KG1 (cell line): ENCODE measurements around the gene CDK18.
"Not testable (repeated sequence)": the region's sequence is repeated elsewhere in the genome, so short reads cannot be mapped to it uniquely, and the experiment has no call there.

Experiments
- DNase-seq: peaks from one replicate; lab custom pipeline; 2025; lab: John Stamatoyannopoulos, UW

The CDK18 gene

DNA sequence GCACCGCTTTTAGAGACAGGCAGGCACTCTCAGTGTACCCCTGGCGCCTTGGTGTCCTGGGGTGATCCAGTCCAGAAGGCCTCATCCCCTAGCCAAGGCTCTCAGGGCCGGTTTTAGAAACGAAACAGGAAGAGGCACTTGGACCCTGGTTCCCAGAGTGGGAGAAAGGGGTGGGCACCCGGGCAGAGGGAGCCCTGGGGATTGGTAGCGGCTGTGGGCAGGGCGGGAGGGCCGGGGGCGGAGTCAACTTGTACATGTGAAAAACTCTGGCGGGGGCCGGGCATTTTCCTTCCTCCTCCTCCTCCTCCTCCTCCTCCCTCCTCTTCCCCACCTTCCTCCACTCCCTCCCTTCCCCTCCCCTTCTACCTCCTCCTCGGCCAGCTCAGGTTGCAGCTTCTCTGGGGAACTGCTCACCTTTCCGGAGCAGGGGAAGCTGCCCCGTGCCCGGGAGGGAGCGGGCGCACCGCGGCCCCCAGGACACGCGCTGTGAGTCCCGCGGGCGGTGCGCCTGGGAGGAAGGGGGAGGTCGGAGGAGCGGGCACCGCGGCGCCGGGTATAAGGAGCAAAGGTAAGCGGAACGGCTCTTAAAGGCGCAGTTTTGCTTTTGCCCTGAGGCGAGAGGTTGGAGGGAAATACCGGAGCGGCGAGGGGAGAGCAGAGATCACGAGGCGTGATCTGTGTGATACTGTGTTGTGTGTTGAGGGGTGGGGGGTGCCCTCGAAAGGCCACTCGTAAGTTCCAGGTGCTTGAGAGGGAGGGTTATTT is at the start of gene CDK18:
CDK18 (plus strand) TSS at position 359 of the 765 bp plus-strand sequence. CDS start 18,499 bp downstream, outside the sequence.
- DNase-seq: no peak

DNA sequence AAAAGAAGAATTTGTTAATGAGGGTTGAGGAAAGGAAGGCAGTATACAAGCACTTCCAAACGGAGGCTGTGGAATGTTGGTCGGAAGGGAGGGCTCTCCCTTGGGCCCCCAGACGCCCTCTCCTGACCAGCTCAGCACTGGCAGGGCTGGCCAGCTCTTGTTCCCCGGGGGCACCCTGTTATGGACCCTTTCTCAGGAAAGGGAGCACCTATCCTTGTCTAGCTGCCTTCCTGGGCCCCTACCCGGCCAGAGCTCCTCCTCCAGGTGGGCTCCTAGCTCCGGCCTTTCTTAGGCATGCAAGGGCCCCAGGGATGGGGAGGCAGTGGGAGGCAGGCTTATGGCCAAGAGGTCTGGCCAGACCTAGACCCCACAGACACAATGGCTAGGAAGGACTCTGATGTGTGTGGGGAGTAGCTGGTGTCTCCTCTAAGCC is 49.5 kb upstream of the CDK18 start:
- no peak for DNase-seq

DNA sequence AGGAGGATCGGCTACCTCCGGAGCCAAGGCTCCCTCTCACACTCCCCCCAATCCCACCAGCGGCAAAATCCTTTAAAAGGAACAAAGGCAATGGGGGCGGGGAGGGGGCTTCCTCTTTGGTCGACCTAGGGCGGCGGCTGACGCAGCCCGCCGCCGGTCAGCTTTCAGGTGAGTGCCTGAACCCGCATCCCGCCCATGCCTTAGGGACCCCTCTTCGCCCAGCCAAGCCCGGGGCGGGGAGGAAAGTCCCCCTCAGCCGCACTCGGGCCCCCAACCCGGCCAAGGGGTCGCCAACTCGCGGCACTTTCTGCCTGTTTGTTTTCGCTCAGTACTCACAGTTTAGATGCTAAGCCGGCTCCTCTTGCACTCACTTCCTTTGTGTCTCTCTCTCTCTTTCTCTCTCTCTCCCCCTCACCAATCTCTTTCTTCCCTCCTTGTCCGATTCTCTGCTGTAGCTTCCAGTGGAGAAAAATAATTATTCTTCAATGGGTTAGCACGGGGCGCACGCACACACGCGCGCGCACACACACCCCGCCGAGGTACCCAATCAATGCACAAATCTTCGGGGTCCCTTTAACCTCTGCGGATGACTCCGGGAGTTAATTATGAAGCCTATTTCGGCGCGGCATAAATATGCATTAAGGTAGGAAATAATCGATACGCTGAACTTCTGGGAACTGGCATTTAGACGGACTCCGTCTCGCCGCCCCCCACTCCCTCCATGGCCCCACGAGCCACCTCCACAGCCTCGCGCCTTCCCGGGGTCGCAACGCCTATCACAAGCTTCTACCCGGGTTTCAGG is 48.7 kb upstream of the CDK18 start, which contains the start of gene BLACAT1:
BLACAT1 (minus strand) TSS at position 465 of the 802 bp plus-strand sequence.
- no peak for DNase-seq

DNA sequence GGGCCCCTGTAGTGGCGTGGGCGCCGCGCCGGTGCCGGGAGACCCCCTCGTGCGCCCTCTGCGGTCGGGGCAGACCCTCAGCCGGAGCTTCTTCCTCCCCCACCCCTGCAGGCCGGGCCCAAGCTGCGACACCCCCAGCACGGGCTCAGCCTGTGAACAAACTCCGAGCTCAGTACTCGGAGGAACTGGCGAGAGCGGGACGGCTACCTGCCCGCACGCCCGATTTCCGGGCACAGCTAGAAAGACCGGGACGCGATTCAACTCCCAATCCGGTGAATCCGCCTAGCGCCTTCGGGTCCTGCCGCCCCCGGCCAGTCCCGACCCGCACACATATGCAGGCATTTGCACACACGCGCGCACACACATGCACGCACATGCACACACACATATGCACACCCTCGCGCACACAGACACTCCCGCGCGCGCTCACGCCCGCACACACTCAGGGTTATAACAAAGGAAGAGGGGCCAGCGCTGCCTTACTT is 48.0 kb upstream of the CDK18 start:
- DNase-seq: no peak

DNA sequence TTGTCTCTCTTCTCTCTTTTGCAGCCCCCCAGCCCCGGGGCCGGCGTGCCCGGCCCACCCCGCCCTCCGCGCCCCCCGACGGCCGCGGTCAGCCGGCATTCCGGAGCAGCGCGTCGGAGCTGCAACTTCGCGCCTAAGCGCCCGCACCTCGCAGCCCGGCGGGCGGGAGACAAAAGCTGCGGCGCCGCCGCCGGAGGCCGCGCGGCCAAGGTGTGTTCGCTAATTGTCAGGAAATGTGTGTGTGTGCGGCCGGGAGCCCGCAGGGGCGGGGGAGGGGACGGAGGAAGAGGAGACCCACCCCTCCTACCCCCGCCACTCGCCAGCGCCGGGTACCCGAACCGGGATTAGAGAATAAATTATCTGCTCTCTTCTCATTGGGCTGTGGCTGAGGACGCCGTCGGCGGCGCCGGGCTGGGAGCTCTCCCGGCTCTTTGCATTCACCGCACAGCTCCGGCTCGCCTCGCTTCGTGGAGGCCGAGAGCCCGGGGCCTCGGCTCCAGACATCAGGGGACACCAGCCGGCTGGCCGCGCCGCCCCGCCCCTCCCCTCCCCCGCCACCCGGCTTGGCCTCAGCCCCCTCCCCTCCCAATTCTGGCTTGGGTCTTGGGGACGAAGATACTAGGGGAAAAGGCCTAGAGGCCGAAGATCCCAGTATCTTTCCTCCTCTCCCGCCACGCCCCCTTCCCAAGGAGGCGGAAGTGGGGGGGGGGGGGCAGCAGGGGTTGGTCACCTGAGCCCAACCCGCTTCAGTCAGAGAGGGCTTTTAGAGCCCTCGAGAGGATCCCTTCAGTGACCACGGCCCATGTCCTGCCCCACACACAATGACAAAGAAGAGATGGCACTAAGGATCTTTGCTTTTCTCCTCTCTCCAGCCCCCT is 47.4 kb upstream of the CDK18 start:
- no peak for DNase-seq

DNA sequence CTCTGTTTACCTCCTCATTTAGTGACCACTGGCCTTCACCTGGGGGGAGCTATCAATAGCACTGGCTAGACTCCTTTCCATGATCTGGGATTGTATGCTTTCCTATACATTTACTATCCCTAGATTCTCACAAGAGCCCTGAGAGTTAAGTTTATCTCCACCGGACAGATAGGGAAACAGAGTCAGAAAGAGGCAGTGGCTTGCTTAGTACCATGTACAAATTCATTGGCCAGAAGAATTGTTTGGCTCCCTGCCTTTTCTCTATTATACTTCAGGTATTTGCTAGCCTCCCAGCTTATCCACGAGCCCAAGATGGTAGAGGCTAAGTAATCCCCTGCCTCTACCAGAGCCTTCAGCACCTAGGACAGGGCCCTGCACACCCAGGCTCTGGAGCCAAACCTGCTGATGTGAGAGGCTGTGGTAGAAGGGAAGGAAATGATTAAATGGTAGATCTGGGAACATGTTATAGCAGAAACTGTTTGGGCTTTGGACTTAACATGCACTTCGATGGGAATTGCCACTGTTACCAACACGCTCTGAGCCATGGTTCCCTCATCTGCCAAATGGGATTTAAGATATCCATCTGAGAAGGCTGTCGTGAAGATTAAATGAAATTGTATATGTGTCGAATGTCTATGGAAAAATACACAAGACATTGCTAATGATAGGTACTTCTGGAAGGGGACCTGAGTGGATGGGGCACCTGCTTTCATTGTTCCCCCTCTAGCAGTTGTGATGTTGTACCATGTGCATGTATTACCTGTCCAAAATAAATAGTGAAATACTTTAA is 45.5 kb upstream of the CDK18 start:
- DNase-seq: peak; percentile 26

DNA sequence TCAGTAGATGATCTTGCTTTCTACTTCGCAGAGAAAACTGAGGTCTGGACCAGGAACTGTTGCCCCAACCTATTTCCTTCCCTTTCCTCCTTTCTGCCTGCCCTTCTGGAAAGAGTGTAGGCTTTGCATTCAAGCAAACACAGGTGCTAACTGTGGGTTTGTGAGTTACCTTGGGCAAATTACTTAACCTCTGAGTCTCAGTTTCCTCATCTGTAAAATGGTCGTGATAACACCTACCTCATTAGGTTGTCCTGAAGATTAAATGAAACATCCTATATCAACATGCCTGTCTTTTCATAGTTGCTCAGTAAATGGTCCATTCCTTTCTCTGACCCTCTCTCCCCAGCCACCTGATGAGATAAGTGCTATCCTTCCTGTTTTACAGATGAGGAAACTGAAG is 39.1 kb upstream of the CDK18 start:
- no peak for DNase-seq

DNA sequence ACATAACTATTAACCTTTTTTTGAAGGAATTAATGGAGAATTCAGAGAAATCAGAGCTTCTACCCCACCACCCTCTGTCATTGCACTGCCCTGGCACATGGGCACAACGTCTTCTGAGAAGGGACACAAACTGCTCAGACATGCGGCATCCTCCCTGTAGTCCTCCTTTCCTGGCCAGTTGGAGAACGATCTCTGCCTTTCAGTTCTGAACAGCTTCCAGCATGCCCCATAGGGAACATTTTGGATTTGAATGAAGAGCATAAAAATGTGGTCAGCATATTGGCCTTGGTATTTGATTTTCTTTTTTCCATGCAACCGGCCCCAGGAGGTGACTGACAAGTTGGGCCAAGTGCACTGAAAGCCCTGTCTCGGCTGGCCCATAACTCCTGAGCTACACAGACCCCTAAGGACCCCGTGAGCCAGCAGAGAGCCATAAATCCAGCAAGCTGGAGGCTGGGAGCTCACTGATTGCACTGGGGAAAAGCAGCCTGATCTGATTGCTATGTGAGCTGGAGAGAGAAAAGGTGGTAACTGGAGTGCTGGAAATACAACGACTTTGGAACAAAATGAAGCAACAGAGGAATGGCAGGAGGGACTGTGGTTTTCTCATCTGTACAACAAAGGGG is 37.8 kb upstream of the CDK18 start:
- no peak for DNase-seq

DNA sequence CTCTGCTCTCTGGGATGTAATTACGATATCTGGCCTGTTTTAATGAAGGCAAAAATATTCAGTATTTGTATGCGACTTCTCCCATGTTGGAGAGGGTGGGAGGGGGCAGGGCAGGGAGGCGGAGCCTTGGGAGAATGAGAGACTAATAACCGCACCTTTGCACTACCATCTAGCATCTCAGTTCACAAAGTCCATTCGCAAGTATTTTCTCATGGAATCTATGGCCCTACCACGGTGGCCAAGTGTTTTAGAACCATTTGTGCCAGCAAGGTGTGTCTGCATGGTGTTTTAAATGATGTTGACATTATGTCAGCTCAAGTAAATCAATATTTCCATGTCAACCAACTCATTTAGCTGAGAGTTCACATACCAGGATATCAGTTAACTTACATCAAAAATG is 34.3 kb upstream of the CDK18 start:
- no peak for DNase-seq

DNA sequence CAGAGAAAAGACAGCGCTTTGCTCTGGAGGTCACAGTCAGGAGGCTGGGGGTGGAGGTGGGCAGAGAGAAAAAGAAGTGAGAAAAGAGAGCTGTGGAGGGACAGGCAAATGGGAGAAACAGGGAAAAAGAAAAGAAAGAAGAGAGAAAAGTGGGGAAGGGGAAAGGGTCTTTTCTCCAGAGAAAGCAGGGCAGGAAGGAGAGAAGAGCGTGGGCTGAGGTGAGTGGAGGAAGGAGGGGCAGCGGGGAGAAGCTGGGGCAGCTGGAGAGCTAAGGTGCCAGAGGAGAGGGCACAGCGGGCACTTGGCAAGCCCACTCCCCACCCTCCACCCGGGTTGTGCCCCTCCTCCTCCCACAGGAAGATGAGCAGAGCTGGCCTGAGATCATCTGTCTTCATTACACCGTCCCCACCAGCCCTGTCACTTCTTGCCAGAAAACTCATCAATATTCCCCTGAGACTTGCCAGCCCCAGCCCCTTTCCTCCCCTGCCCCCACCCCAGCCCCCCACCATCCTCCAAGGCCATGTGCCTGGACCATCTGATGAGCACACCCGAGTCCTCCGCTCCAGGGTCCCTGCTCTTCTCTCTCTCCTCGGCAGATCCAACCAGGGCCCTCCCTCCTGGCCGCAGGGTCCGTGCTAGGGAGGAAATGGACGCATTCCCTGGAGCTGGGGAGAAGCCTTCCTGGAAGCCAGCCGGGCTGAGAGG is 31.6 kb upstream of the CDK18 start:
- no peak for DNase-seq

DNA sequence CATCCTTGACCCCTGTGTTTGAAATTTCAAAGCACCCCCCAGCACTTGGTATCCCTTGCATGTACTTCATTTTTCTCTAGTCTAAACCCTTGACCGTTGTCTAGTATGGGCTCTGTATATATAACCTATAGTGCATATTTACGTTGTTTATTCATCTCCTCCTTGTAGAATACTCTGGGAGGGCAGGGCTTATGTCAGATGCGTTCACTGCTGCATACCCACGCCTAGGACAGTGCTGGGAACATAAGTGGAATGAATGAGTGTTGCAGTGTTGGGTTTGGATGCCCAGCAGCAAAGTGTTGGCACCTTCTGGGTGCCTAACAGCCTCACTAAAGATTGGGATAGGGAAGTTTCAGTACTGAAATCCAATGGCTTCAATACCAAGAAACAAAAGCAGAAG is 31.0 kb upstream of the CDK18 start:
- no peak for DNase-seq

DNA sequence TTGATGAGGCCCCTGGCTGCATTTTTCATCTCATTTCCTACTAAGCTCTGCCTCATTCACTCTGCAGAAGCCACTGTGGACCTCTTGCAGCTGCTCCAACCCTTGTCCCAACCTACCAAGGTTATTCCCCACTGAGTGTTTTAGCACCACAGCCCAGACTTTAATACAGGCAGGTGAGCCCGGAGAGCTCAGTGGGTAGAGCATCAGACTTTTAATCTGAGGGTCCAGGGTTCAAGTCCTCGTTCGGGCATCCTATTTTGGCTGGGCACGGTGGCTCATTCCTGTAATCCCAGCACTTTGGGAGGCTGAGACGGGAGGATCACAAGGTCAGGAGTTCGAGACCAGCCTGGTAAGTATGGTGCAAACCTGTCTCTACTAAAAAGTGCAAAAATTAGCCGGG is 30.5 kb upstream of the CDK18 start:
- DNase-seq: no peak

DNA sequence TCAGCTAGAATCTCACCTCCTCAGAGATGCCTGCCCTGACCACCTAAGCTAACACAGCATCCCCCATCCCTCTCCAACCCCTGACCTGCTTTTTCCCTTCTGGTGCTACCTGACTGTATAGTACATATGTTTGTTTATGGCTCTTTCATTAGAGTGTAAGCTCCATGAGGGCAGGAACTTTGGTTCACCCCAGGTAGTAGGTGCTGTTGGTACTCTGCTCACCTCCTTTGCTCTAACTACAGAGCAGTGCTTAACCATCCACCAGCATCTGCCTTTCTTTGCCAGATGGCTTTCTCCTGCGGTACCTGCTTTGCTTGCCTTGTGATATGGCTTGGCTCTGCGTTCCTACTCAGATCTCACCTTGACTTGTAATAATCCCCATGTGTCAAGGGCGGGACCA is 29.9 kb upstream of the CDK18 start:
- no peak for DNase-seq

DNA sequence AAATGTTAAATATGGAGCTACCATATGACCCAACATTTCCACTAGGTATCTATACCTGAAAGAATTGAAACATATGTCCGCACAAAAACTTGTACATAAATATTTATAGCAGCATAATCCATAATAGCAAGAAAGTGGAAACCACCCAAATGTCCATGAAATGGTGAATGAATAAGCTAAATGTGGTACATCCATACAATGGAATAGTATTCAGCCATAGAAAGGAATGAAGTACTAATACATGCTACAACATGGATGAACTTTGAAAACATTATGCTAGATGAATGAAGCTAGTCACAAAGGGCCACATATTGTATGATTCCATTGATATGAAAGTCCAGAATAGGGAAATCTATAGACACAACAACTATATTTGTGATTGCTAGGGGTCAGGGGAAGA is 28.6 kb upstream of the CDK18 start:
- DNase-seq: no peak

DNA sequence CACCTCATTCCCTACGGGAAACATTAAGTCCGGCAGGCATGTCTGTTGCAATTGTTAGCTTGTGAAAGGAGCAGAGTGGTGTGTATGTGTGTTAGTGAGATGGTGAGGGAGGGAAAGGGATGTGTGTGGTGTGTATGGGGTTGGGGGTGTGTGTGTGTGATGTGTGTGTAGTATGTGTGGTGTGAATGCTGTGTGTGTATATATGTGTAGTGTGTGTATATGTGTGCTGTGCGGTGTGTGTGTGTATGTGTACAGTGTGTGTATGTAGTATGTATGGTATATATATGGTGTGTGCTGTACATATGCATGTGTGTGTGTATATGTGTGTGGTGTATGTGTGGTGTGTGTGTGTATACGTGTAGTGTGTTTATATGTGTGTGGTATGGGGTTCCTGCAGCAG is 27.8 kb upstream of the CDK18 start:
- no peak for DNase-seq

DNA sequence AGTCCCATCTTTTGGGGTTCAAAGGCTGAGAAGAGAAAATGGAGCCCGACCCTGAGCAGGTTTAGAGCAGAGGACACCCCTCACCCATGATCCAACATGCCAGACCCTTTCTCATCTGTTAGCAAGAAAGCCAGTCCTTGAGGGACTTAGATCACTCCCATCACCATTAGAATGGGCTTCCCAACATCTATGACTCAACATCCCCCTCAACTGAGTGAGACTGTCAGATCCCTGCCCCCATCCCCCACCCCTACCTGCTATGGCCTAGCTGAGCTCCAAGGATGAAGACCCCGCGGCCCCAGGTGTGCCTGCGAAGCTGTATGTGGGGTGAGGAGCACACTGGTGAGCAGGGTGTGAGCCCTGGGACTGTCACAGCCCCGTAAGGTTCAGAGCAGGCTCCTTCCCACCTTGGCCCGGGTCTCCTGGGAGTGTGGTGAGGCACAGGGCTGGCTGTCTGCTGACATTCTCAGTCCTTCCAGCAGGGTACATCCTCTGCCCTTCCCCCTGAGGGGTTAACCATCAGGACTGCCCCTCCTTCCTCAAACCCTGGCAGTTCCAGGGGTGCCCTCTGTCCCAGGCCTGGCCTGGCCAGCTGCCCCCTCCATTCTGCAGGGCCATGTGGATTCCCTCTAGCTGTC is 27.2 kb upstream of the CDK18 start:
- DNase-seq: no peak

DNA sequence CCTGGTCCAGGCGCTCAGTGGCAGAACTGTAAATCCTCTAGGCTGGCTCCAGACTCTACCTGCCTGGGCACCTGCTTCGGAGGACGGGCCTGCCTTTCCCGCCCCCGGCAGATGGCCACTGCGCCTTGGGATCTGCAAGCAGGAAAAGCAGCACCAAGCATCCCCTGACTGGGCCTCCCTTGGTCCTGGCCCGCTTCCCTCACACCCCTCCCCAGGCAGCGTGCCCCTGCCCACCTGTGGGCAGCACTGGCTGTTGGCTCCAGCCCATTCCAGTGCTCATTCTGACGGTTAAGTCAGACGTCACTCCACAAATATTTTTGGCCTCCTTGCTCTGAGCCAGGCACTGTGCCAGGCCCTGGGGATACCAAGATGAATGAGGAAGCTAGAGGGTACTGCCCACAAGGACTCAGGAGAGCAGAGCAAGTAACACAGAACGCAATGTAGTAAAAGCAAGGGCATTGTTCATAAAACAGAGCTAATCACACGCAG is 26.7 kb upstream of the CDK18 start:
- no peak for DNase-seq

DNA sequence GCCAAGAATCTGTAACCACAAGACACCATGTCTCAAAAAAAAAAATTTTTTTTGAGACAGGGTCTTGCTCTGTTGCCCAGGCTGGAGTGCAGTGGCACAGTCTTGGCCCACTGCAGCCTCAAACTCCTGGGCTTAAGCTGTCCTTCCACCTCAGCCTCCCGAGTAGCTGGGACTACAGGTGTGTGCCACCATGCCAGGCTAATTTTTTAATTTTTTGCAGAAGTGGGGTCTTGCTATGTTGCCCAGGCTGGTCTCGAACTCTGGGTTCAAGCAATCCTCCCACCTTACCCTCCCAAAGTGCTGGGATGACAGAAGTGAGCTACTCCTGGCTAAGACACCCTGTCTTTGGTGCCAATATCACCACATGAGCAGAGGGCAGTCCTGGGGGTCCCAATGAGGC is 25.5 kb upstream of the CDK18 start:
- not testable (repeated sequence) for DNase-seq

DNA sequence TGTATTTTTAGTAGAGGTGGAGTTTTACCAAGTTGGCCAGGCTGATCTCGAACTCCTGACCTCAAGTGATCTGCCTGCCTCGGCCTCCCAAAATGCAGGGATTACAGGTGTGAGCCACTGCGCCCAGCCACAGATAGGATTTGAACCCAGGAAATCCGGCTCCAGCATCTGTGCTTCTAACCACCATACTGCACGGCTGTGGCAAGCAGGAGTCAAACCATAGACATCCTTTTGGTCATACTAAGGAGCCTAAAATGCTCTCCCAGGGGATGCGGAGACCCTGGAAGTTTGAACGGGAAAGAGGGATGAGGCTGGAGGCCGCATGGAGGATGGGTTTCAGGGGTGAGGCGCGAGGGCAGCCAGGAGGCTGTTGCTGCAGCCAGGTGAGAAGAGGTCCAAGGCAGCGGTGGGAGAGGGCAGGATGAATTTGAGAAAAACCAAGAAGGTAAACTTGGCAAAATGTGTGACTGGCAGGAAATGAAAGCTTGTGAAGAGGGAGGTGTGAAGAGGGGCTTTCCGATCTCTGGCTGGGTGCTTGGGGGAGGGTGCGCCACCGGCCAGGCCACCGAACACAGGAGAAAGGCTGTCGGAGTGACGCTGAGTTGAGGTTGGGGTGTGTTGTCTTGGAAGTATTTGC is 24.0 kb upstream of the CDK18 start:
- no peak for DNase-seq
